ELF-1 (cell line): ENCODE results near the gene TMEM258.

ENCODE experiments used
- DNase-seq: peaks from one replicate; pipeline ENCODE4 v3.0.0-alpha.2; 2016; ENCODE audit warnings: low read depth, low spot score

TMEM258 gene

GRCh38 chr11:61826930-61827570 is 34.7 kb upstream of the TMEM258 start:
- no peak for DNase-seq

DNA sequence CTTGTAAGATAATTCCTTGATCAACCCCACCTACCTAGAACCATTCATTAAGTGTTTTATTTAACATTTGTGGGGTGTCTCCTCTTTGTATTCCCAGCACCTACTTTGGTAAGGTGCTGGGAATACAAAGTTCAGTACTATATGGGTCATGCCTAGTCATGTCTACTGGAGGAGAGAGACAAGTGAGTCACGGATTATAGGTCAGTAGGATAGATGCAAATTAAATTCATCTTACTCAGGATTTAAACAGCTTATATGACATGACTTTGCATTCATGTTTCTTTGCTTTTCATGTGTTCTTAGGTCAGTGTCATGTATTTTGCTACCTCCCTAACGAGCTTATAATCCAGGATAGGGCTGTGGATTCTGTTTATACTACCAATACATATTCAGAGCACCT is 27.8 kb upstream of the TMEM258 start:
- no peak for DNase-seq

GRCh38 chr11:61817471-61818202 is 25.2 kb upstream of the TMEM258 start:
- DNase-seq: peak; percentile 56

DNA sequence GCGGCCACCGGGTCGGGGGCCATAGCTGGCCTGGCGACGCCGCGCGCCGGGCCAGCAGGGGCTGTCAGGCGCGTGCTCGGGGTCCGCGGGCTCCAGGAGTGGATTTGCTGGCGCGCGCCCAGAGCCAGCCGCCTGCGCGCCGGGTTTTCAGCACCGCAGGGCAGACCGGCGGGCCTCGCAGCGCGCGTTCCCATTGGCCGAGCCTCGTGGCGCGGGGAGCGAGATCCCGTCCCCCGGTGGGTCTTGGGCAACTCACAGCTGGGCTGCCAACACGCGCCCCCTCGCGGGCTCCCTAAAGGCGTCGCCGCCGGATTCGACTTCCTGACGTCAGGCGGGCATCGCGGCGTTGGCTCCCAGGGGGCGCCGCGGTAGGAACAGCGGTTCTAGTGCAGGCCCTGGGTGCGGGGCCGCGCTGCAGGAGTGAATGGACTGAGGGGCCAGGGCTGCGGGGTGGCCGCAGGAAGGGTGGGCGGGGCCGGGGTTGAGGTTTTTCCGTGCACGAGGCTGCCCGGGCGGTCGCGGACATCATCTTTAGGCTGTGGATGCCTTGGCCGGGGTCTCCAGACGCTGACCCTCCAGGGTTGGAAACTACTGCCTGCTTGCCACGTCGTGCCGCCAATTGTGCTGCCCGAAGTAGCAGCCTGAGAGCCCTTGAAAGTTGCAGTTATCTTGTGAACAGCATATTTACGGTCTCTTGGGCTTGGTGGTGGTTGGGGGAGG is 24.5 kb upstream of the TMEM258 start, which contains the start of gene FADS1:
Gene FADS1, minus strand, starts transcription at position 268 of the 720 bp plus-strand sequence. Its CDS starts 74 bp downstream, at position 194.
- peak; percentile 96 for DNase-seq

DNA sequence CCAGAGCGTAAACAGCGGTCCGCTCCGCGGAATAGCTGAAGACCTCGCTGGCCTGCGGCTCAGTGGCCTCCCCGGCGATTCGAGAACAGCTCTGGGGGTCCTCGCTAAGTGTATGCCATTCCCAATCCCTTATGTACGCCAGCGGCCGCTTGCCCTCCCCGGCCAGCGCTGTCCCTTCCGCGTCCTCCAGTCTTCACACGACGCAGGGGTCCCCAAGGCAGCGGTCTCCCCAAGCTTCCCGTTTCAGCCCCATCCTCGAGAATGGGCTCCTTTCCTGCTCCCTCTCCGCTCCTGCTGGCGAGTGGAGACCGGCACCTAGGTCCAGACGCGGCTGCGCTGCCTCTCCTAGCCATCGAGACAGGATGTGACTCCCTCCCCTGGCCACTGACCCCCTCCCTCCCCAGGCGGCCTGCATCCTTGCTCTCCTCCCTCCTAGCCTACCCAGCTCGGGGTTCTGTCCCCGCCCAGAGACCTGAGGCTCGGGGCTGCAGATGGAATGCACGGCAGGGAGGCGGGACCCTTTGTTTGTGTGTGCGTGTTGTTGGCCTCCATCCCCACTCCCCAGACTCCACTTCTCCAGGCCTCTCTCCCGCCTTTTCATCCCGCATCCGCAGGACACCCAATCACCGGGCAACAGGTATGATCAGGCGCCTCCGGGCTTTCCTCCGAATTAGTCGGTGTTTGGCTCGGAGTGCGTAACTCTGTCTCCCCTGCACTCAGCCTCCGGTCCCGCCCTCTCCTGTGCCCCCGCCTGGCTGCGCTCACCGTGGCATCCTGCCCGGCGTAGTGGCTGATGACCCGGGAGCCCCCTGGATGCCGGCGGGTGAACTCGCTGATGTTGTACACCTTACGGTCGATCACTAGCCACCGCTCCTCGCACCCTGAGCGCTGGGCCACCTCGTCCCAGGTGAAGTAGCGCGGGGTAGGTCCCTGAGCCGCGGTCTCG is 23.7 kb upstream of the TMEM258 start:
- peak; percentile 91 for DNase-seq

DNA sequence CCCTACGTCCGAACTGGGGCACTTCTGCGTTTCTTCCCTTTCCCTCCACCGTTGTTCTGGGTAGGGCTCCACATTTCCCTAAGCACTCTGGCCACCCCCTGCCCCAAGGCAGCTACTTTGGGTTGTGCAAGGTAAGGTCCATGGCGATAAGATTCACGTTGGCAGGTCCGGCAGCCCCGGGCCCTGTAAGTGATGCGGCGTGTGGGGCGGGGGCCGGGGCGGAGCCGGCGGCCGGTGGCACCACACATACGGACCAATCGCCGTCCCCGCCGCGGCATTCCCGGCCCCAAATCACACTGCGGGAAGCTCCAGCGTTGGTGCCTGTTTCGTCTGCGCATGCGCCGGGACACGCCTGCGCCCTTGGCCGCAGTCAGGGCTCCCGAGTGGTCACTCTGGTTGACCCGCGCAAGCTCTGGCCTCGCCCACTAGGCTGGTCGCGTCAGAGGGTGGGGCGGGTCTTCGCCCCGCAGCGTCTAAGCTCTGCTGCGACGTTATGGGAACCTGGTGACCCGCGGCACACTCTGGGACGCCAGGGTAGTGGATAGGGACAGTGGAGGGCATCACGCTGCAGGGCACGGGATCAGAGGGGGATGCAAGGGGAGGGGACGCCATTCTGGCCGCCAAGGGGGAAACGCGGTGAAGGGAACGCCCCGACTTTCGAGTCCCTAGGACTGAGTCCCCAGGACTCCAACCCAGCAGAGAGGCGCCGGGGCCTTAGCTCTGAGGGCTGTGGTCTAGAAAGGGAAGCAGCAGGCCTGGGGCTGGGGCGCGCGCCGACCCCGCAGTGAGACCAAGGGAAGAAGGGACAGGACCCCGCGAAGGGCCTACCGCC is 22.8 kb upstream of the TMEM258 start:
- DNase-seq: peak; percentile 99

GRCh38 chr11:61814247-61814957 is 22.0 kb upstream of the TMEM258 start:
- DNase-seq: no peak

GRCh38 chr11:61812736-61813411 is 20.5 kb upstream of the TMEM258 start:
- DNase-seq: no peak

DNA sequence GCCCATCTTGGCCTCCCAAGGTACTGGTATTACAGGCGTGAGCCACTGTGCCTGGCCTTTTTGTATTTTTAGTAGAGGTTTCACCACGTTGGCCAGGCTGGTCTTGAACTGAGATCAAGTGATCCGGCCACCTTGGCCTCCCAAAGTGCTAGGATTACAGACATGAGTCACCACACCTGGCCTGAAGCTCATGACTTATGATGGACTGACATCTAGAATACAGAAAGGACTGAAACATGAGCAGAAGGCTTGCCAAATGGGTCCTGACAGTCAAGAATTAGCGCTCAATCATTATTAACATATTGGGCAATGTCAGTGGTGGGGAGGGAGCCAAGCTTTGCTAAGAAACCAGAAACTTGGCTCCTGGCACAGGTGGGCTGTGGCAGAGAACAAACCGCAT is 19.4 kb upstream of the TMEM258 start:
- no peak for DNase-seq

DNA sequence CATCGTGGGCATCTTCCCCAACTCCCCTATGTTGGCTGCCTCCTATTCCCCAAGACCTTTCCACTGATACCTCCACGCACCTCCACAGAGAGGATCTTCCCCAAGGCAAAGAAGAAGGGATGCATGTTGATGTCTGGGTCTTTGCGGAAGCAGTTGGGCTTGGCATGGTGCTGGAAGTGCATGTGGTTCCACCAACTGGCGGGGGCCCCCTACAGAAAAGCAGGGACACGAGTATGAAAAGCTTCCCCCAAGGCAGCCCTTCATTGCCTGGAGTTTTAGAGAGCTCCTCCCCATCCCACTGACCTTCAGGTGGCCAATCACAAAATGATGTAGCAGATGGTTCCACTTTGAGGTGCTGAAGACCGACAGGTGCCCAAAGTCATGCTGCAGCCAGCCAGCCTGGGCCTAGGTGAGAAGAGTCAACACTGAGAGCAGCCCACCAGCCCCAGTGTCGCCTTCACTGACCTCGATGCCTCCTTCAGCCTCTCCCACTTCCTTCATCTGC is 18.3 kb upstream of the TMEM258 start:
- no peak for DNase-seq

- no peak for DNase-seq
Measured at GRCh38 chr11:61806785-61807184, 14.4 kb upstream of the TMEM258 start.

DNA sequence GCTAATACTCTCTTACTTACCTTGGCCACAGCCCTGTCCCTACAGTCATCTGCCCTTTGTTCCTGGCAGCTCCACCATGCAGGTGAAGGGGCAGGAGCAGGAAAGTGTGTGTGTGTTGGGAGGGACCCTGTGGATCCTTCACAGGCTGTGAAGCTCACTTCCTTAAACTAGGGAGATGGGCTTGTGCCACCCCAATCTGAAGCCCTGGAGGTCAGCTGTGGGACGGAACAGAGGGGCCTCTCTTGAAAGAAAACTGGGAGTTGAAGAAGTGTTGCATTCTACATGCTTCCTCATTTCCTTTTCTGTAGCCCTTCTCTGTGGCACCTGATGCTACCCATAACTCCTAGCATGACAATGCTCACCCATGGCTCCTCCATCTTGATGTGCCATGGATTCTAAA is 12.7 kb upstream of the TMEM258 start:
- no peak for DNase-seq

- DNase-seq: no peak
Measured at GRCh38 chr11:61803889-61804647, 11.7 kb upstream of the TMEM258 start.

GRCh38 chr11:61802605-61803004 is 10.2 kb upstream of the TMEM258 start:
- DNase-seq: no peak

DNA sequence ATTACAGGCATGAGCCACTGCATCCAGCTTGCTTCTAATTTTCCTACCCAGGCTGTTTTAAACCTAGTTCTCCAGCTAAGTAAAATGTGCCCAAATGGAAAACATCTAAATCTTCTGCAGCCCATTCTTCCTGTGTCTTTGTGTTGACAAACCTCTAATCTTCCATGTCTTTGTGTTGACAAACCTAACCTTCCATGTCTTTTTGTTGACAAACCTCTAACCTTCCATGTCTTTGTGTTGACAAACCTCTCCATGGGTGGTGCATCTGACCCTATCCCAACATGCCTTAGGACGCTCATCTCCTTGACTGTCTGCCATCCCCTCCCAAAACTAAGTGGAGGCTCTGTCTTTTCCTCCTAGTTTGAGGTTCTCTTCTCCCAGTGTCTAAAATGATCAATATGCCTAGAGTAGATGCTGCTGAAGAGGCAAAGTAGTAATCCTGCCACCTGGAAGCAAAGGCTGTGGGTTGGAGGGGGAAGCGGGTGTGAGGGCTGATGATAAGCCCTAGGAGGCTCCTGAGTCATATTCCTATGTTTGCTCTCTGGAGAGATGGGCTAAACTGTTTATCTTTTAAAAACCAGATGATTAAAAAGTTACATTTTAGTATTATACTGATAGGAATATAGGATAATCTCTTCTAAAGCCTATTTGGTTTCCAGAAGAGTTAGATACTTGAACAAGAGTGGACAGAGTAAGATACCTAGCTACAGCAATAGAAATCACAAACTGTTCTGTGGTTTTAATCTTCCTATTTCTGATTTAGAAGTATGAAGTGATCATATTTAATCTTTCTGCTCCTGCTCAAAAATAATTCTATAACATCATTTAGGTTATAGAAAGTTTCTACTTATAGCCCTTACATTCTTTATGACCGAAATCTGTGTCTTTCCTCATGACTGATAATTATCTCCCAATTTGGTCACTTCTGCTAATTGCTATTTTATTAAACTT is 8.2 kb upstream of the TMEM258 start:
- no peak for DNase-seq

GRCh38 chr11:61799665-61800284 is 7.4 kb upstream of the TMEM258 start:
- DNase-seq: no peak
